Measurements from ENCODE around the gene DLGAP1. TPM values are rescaled to one million over a fixed set of nuclear protein-coding genes. Genes with fewer than 3 reads are reported as not detected.
A peak's percentile ranks its signal among the peaks of the same experiment; 100 is the strongest.

The DLGAP1 gene
- total RNA-seq, 4 donors from 2014 or later, result 0.13 to 6.2 (median 0.53) TPM

- in situ Hi-C loops (cut with MboI; ENCODE audit: low sequenced_read_pairs in 4 of 4), result loop anchor here (5.0 to 10.0 kb wide), 7 partner anchors 72 to 387 kb away; partner anchors contain the start of gene TGIF1 (in 1 of the 4)
- no peak for ATAC-seq
- TF ChIP-seq, protein P1, sequence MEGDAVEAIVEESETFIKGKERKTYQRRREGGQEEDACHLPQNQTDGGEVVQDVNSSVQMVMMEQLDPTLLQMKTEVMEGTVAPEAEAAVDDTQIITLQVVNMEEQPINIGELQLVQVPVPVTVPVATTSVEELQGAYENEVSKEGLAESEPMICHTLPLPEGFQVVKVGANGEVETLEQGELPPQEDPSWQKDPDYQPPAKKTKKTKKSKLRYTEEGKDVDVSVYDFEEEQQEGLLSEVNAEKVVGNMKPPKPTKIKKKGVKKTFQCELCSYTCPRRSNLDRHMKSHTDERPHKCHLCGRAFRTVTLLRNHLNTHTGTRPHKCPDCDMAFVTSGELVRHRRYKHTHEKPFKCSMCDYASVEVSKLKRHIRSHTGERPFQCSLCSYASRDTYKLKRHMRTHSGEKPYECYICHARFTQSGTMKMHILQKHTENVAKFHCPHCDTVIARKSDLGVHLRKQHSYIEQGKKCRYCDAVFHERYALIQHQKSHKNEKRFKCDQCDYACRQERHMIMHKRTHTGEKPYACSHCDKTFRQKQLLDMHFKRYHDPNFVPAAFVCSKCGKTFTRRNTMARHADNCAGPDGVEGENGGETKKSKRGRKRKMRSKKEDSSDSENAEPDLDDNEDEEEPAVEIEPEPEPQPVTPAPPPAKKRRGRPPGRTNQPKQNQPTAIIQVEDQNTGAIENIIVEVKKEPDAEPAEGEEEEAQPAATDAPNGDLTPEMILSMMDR (IDR thresholded peaks at IDR 0.05 in 4 of 5, conservative IDR thresholded peaks at IDR 0.05 in 1 of 5), result no peak
- no peak for TF ChIP-seq POLR2A (IDR thresholded peaks at IDR 0.05)
These were observed 785.7 kb downstream of the DLGAP1 start for GRCh38 chr18:3669376-3669775.

DNA sequence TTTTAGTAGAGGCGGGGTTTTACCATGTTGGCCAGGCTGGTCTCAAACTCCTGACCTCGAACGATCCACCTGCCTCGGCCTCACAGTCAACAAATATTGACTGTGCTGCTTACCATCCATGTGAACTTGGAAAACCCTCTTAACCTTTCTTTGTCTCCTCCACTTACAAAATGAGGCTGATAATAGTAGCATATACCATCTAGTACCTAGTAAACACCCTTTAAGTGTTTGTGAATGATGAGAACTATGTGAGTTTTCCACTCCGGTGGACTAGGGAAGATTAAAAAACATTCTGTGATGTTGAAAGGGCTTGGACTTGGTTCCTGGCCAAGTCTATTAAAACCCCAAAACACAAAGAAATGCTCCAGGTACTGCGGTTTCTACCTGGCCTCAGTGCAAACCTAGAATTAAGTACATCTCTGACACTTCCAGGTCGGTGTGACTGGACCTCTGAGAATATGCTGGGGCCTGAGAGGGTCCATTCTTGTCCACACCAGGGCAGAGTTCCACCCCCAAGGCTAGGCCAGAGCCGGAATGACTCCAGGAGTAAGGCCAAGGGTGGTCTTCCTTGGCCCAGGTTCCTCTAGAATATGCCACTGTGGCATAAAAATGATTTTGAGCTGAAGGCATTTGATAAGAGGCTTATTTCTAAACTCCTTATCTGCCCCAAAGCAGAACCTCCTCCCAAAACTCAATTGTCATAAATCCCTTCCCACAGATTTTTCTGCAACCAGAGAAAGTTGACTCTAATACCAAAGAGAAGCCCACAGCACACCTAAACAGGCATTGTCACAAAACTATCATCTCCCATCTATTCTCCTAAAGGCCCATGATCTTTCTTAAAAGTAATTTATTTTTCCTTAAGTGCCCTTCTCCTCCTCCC, 787.6 kb downstream of the DLGAP1 start:
- no peak for DNase-seq
- ATAC-seq, result no peak
- Histone ChIP-seq H3K4me1 (peaks cover 0 to 5% of the 10 kb centered on the region in 2 donors), H3K36me3 (no peaks in the 10 kb centered on the region), H3K4me3 (no peak overlapping the region), H3K27me3 (no peaks in the 10 kb centered on the region), H3K9me3 (no peaks in the 10 kb centered on the region), H3K27ac (no peak overlapping the region)
- in situ Hi-C loops (cut with MboI; ENCODE audit: low sequenced_read_pairs in 4 of 4), result loop anchor here (5.0 to 10.0 kb wide), 7 partner anchors 70 to 385 kb away; partner anchors contain the start of gene TGIF1 (in 1 of the 4)
- intact Hi-C loops (cut with DNase I; ENCODE audit: low total_unique reads), result loop anchor here (2.0 to 10.0 kb wide), 2 partner anchors 73 to 733 kb away; no protein-coding TSS in a partner anchor
- TF ChIP-seq, protein P1 (IDR thresholded peaks at IDR 0.05 in 4 of 5, conservative IDR thresholded peaks at IDR 0.05 in 1 of 5), result no peak
- TF ChIP-seq POLR2A (IDR thresholded peaks at IDR 0.05), result no peak

More at GRCh38 chr18:3669376-3669775, 785.7 kb downstream of the DLGAP1 start:
- intact Hi-C loops (cut with DNase I; ENCODE audit: low total_unique reads), result loop anchor here (10.0 kb wide), 1 partner anchor 735 kb away; no protein-coding TSS in a partner anchor
- Histone ChIP-seq H3K9me3 (no peaks in the 10 kb centered on the region), H3K36me3 (no peaks in the 10 kb centered on the region), H3K4me1 (peaks cover 0 to 5% of the 10 kb centered on the region in 2 donors), H3K27me3 (no peaks in the 10 kb centered on the region), H3K4me3 (no peak overlapping the region), H3K27ac (no peak overlapping the region)
- DNase-seq, result no peak

- Histone ChIP-seq H3K9me3 (no peaks in the 10 kb centered on the region), H3K4me1 (peaks cover 0 to 5% of the 10 kb centered on the region in 2 donors), H3K27ac (no peak overlapping the region), H3K36me3 (no peaks in the 10 kb centered on the region), H3K27me3 (no peaks in the 10 kb centered on the region), H3K4me3 (no peak overlapping the region)
- in situ Hi-C loops (cut with MboI; ENCODE audit: low sequenced_read_pairs in 4 of 4) (loop anchor here (5.0 to 10.0 kb wide), 7 partner anchors 69 to 384 kb away; partner anchors contain the start of gene TGIF1 (in 1 of the 4)), intact Hi-C loops (cut with DNase I; ENCODE audit: low total_unique reads) (loop anchor here (1.0 to 10.0 kb wide), 4 partner anchors 72 to 732 kb away; no protein-coding TSS in a partner anchor)
- DNase-seq (no peak), ATAC-seq (no peak)
- no peak for TF ChIP-seq POLR2A (IDR thresholded peaks at IDR 0.05)
- TF ChIP-seq, protein P1 (IDR thresholded peaks at IDR 0.05 in 4 of 5, conservative IDR thresholded peaks at IDR 0.05 in 1 of 5), result peak in 1 of 5 experiments; percentile 7
These were observed 788.4 kb downstream of the DLGAP1 start for GRCh38 chr18:3666526-3667254.

- H3K4me1 ChIP-seq, result peaks cover 0 to 5% of the 10 kb centered on the region in 2 donors
- H3K27ac ChIP-seq, result peak overlapping the region; percentile 2 to 44 (median 26)
- TF ChIP-seq, protein P1 (IDR thresholded peaks at IDR 0.05 in 4 of 5, conservative IDR thresholded peaks at IDR 0.05 in 1 of 5), result peak; percentile 89 to 94 (median 90)
- no peak for TF ChIP-seq POLR2A (IDR thresholded peaks at IDR 0.05)
- peak; percentile 58 to 68 for DNase-seq
- peak overlapping the region; percentile 16 to 42 (median 28) for H3K4me3 ChIP-seq
- no peaks in the 10 kb centered on the region for H3K36me3 ChIP-seq
- ATAC-seq, result peak; percentile 93 to 96
- in situ Hi-C loops (cut with MboI; ENCODE audit: low sequenced_read_pairs in 4 of 4), result loop anchor here (5.0 to 10.0 kb wide), 7 partner anchors 69 to 384 kb away; partner anchors contain the start of gene TGIF1 (in 1 of the 4)
- H3K9me3 ChIP-seq, result no peaks in the 10 kb centered on the region
- intact Hi-C loops (cut with DNase I; ENCODE audit: low total_unique reads), result loop anchor here (1.0 to 10.0 kb wide), 4 partner anchors 71 to 731 kb away; no protein-coding TSS in a partner anchor
- no peaks in the 10 kb centered on the region for H3K27me3 ChIP-seq
These were observed 789.2 kb downstream of the DLGAP1 start for GRCh38 chr18:3665780-3666525.
